Activated naive CD4-positive, alpha-beta T cell treated with anti-CD3 and anti-CD28 coated beads, Interleukin-2, amount 50 U/mL, for 72 hours (primary cell): Measurements from ENCODE around the gene NPHP4. TPM values are rescaled to one million over a fixed set of nuclear protein-coding genes. Genes with fewer than 3 reads are reported as not detected.

Experiments used
- ATAC-seq, 2 donors: fragments of 150-1000 bp; cut with Tn5 transposase; 2 replicates each; pipeline ENCODE4 v1.10.0; 2021; ENCODE audit warnings: mild to moderate bottlenecking in 2 of 2, moderate library complexity in 2 of 2
- DNase-seq, 2 donors: peaks; one replicate each; pipeline ENCODE4 v3.0.0; 2021 to 2022; ENCODE audit warnings: low spot score in 2 of 2
- H3K27ac Mint-ChIP-seq, 2 donors: one replicate each; pipeline ENCODE4 v1.8.0; 2022; ENCODE audit warnings: mild to moderate bottlenecking in 2 of 2, mixed read lengths in 2 of 2
- H3K36me3 Mint-ChIP-seq, 2 donors: one replicate each; pipeline ENCODE4 v1.8.0; 2022; ENCODE audit warnings: mixed read lengths in 2 of 2
- H3K9me3 Mint-ChIP-seq, 2 donors: one replicate each; pipeline ENCODE4 v1.8.0; 2022; ENCODE audit warnings: mixed read lengths in 2 of 2
- total RNA-seq, 2 donors: library from RNA; stranded (reverse); gene quantifications; one replicate each; pipeline ENCODE4 v1.2.3, GENCODE V29; 2022

NPHP4 gene
- 10 to 100 TPM in 1 of 2 donors, 1 to 10 TPM in 1; 10.0 to 22.5 TPM for total RNA-seq

DNA sequence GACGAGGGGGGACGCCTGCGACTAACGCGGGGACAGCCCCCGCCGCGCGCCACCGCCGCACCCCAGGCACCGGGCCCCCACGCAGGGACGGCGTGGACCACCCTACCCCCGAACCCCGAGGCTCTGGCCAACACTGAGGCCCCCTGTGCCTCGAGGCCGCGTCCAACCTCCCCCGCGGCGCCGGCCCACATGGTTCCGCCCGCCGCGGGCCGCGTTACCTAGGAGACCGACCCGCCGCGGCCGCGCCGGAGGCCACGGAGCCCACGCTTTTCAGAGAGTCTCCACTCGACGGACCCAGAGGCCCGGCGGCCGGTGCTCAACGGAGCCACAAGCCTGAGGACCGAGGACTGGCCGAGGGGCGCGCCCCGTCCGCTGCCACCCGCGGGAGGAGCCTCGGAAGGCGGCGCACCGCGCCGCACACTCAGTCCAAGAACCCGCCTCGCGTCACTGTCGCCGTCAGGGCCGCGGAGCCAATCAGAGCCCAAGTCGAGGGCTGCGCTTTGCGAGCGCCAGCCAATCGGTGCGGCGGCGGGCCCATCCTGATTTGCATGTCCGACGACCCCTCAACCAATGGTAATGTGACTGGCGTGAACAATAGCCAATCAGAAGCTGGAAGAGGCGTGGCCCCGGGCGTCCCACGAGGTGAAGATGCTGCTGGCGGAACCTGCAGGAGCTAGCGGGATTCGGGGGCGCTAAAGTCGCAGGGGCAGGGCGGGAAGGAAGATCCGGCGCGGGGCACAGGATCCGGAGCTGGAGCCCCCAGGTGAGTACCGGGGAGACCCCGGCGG, at the start of gene NPHP4:
TSS of gene NPHP4 (minus strand) at position 400 of the 788 bp plus-strand sequence. CDS start 6,136 bp downstream, outside the sequence.
- ATAC-seq: peak; percentile 92
- Mint-ChIP-seq H3K9me3 (no peaks in the 10 kb centered on the region), H3K36me3 (peaks cover 8 to 21% of the 10 kb centered on the region in 2 donors), H3K27ac (peak within 1 kb of the TSS; percentile 87 to 92)
- peak; percentile 99 for DNase-seq

DNA sequence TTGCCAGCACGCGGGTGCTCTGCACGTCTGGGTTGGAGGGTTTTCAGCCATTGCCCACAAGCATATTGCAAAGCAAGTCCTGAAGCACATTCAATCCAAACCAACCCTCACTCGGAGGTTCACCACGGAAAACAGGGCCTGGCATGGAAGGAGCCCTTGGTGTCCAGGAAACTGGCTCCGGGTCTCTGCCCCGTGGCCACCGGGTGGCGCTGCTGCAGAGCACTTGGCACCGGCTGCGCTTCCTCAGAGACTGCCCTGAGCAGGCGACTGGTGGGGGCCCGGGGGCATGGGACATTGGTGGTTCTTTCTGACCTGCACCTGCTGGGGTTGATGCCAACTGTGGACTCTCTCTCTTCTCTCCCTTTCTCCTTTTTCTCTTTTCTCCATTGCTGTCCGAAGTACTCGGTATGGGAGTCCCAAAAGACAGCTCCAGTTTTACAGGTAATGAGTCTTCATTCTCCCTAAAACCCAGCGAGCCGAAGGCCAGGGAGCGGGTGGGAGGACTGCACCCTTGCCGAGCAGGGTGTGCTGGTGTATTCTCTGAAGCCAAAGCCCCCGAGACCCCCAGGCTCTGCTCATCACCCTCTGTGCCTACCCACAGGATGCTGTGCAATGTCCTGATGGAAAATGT, 49.3 kb upstream of the NPHP4 start:
- no peak overlapping the region for H3K27ac Mint-ChIP-seq
- ATAC-seq: no peak
- peaks cover 5 to 10% of the 10 kb centered on the region in 2 donors for H3K36me3 Mint-ChIP-seq
- no peaks in the 10 kb centered on the region for H3K9me3 Mint-ChIP-seq
- DNase-seq: peak in 1 of 2 donors; percentile 55

- Mint-ChIP-seq H3K36me3 (peaks cover 5 to 10% of the 10 kb centered on the region in 2 donors), H3K9me3 (no peaks in the 10 kb centered on the region), H3K27ac (no peak overlapping the region)
- ATAC-seq: no peak
- DNase-seq: no peak
Observed at GRCh38 chr1:6040861-6041415, 48.7 kb upstream of the NPHP4 start.

DNA sequence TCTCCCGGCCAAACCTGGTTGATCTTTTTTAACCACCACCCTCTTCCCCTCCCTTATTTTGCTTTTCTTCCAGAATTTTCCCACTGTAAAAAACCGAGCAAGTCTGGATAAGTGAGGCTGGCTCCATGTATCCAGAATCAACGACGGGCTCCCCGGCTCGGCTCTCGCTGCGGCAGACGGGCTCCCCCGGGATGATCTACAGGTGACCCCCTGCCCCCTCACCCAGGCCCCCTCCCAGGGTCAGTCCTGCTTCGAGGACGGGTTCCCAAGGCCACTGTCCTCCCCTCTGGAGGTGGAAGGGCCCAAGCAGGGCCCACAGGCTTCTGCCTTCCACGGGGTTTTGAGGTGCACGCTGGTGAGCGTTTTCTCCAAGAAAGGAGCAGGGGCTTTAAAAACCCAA, 48.2 kb upstream of the NPHP4 start:
- Mint-ChIP-seq H3K36me3 (peaks cover 5 to 10% of the 10 kb centered on the region in 2 donors), H3K27ac (no peak overlapping the region), H3K9me3 (no peaks in the 10 kb centered on the region)
- no peak for DNase-seq
- ATAC-seq: no peak

DNA sequence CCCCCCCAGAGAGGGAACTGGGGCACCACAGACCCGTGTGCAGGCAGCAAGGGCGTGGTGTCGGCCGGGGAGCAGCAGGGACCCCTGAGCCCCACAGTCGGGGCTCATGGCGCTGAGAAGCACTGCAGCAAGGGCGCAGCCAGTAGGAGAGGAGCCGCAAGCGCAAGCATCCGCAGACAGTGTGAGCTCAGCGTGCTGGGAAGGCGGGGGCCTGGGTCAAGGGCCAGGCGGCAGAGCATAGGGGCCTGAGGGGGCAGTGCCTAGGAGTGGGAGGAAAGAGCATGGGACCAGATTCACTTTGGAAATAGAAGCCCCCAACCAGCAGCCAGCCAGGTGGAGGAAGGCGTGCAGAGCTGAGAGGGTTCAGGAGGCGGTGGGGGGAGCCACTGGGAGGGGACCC, 46.8 kb upstream of the NPHP4 start:
- ATAC-seq (no peak), DNase-seq (no peak)
- H3K36me3 Mint-ChIP-seq: peaks cover 5 to 15% of the 10 kb centered on the region in 2 donors
- H3K9me3 Mint-ChIP-seq: no peaks in the 10 kb centered on the region
- H3K27ac Mint-ChIP-seq: peak overlapping the region in 1 of 2 donors; percentile 82

DNA sequence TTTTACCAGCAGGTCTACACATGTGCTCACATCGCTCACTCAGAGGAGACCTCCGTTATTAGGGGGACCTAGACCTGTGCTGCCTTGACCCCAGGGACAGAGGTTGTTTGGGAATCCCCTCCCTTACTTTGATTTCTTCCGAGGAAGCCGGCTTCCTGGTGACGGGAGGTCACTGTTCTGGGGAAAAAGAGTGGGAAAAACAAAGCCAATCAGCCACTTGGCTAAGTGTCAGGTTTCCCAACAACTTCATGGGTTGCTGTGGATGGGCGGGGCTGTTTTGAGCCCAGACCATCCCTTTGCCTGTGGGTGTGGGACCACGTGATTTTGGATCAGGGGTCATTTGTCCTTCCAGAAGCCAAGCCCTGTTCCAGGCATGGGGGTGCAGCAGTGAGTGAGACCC, 46.4 kb upstream of the NPHP4 start:
- Mint-ChIP-seq H3K27ac (no peak overlapping the region), H3K9me3 (no peaks in the 10 kb centered on the region), H3K36me3 (peaks cover 5 to 15% of the 10 kb centered on the region in 2 donors)
- DNase-seq: no peak
- no peak for ATAC-seq

GRCh38 chr1:6037338-6037762, 45.1 kb upstream of the NPHP4 start:
- H3K9me3 Mint-ChIP-seq: no peaks in the 10 kb centered on the region
- no peak for DNase-seq
- peak overlapping the region; percentile 40 to 44 for H3K27ac Mint-ChIP-seq
- peak; percentile 62 to 82 for ATAC-seq
- H3K36me3 Mint-ChIP-seq: peaks cover 10 to 15% of the 10 kb centered on the region in 2 donors

DNA sequence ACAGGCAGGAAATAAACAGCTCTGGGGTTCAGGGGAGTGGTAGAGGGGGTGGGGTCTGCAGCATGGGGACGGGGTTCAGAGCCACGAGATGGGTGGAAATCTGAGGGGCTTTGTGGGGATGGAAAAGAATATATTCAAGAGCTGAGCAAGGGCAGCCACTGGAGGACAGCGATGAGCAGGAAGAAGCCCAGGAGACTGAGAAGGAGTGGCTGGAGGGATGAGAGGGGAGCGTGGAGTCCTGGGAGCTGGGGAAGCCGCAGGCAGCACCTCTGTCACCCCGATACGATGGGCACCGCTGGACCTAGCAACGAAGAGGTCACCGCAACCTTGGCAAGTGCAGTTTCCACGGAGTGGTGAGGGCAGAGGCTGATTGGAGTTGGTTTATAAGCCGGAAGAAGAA, 43.5 kb upstream of the NPHP4 start:
- H3K36me3 Mint-ChIP-seq: peaks cover 11 to 13% of the 10 kb centered on the region in 2 donors
- DNase-seq (no peak), ATAC-seq (no peak)
- H3K9me3 Mint-ChIP-seq: no peaks in the 10 kb centered on the region
- peak overlapping the region; percentile 40 to 88 for H3K27ac Mint-ChIP-seq

DNA sequence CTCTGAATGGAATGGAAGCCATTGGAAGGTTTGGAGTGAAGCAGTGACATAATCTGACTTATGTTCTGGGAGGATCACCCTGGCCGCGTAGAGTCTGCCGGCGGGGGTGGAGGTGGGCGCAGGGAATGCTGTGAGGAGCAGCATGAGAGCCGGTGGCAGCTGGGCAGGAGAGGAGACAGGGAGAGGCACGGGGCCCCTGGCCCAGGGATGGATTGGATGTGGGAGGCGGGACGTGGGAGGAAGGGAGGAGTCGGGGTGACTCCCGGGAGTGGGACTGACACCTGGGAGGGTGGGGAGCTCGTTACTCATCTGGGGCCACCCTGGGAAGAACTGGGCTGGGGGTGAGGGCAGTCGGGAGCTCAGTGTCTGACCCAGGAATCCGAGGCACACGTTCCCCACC, 43.1 kb upstream of the NPHP4 start:
- DNase-seq: no peak
- ATAC-seq: no peak
- Mint-ChIP-seq H3K36me3 (peaks cover 15 to 17% of the 10 kb centered on the region in 2 donors), H3K9me3 (no peaks in the 10 kb centered on the region), H3K27ac (peak overlapping the region; percentile 40 to 97)

DNA sequence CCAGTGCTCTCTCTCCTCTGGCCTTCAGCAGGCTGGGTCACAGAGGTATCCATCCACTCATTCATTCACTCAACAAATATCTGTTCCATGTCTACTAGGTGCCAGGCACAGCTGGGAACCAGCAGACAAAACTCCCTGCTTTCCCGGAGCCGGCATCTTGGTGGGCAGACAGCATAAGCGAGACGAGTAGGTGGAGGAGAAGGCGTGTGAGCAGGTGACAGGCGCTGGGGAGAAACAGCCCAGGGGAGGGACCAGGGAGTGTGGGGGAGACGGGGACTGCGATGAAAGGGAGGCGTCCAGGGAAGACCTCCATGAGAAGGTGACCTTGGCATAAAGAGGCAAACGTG, 42.5 kb upstream of the NPHP4 start:
- no peak for ATAC-seq

DNA sequence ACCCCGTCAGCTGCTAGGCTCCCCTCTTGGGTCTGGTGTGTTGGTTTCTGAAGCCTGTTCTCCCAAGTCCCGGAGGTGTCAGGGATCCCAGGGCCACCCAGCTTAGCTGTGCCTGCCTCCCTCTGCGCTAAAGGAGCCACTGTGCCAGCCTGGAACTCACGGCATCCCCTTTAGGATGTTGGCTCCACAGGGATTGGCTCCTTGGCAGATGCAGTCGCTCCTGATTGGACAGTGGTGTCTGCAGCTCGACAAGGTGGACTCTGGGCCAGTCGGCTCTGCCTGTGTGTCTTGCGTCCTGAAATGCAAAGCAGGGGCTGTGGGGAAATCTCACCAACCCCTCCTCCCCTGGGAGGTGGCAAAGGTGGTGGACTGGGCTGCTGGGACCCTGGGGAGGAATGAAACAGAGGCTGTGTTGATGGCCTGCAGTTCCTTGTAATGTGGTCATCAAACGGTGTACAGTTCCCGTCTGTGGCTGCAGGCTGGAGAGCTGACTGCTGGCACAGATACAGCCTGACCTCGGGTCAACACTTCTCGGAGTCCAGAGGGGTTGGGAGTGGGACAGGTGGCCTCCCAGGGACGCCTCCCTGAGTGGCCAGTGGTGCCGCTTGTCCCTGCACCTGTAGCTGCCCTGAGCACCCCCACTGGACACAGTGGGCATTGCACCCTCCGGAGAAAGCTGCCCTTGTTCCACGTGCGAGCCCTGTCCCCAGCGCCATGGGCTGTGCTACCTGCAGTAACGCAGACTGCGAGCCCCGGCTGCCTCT, 41.9 kb upstream of the NPHP4 start:
- Mint-ChIP-seq H3K9me3 (no peaks in the 10 kb centered on the region), H3K36me3 (peaks cover 17 to 24% of the 10 kb centered on the region in 2 donors), H3K27ac (no peak overlapping the region)
- peak in 1 of 2 donors; percentile 54 for DNase-seq
- ATAC-seq: peak; percentile 34 to 48

More for the DNA sequence above, 42.5 kb upstream of the NPHP4 start:
- DNase-seq: no peak
- peaks cover 17 to 19% of the 10 kb centered on the region in 2 donors for H3K36me3 Mint-ChIP-seq
- H3K27ac Mint-ChIP-seq: peak overlapping the region; percentile 40 to 97
- H3K9me3 Mint-ChIP-seq: no peaks in the 10 kb centered on the region

- H3K9me3 Mint-ChIP-seq: no peaks in the 10 kb centered on the region
- peaks cover 23 to 34% of the 10 kb centered on the region in 2 donors for H3K36me3 Mint-ChIP-seq
- DNase-seq (no peak), ATAC-seq (no peak)
- no peak overlapping the region for H3K27ac Mint-ChIP-seq
Observed at GRCh38 chr1:6033124-6033523, 40.9 kb upstream of the NPHP4 start.

DNA sequence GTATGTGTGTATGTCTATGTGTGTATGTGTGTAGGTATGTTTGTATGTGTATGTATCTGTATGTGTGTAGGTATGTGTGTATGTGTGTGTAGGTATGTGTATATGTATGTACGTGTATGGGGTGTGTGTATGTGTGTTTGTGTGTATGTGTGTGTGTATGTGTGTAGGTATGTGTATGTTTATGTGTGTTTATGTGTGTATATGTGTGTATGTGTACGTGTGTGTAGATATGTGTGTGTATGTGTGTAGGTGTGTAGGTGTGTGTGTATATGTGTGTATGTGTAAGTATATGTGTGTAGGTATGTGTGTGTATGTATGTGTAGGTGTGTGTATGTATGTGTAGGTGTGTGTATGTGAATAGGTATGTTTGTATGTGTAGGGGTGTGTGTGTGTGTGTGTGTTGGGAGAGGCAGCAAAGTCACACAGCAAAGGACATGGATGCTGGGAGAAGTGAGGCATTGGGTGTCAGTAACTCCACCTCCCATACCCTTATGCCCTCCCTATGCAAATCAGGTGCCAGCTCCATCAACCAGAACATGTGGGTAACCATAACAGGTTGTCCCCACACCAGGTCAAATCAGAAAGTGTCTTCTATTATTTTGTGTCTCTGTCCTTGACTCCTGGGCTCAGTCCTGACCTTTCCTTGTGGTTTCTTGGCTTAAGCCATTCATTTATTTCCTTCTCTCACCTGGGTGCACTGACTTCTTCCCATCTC, 38.5 kb upstream of the NPHP4 start:
- ATAC-seq (no peak), DNase-seq (no peak)
- H3K36me3 Mint-ChIP-seq: peaks cover 42 to 52% of the 10 kb centered on the region in 2 donors
- no peaks in the 10 kb centered on the region for H3K9me3 Mint-ChIP-seq
- peak overlapping the region; percentile 35 to 65 for H3K27ac Mint-ChIP-seq

DNA sequence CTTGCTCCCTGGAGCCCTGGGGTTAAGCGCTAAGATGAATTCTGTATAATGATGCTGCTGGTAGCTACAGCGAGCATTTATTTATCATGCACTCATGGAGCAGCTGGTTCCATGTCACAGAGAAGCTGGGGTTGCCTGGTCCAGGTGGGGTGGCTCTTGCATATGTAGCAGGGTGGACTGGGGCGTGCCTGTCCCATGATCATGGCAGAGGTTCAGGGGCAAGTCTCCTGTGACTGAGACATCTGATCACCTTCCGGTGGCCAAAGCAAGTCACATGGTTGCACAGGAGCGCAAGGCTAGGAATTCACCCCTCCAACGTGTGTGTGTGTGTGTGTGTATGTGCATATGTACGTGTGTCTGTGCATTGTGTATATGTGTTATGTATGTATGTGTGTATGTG, 37.9 kb upstream of the NPHP4 start:
- DNase-seq (no peak), ATAC-seq (no peak)
- peaks cover 42 to 51% of the 10 kb centered on the region in 2 donors for H3K36me3 Mint-ChIP-seq
- H3K9me3 Mint-ChIP-seq: no peaks in the 10 kb centered on the region
- peak overlapping the region in 1 of 2 donors; percentile 35 for H3K27ac Mint-ChIP-seq

- no peaks in the 10 kb centered on the region for H3K9me3 Mint-ChIP-seq
- DNase-seq (no peak), ATAC-seq (no peak)
- H3K36me3 Mint-ChIP-seq: peaks cover 42 to 46% of the 10 kb centered on the region in 2 donors
- H3K27ac Mint-ChIP-seq: peak overlapping the region in 1 of 2 donors; percentile 99
Observed at GRCh38 chr1:6029351-6029750, 37.1 kb upstream of the NPHP4 start.
